IPS-18c (cell line): ENCODE data around the gene METRN.

Source experiments
- H3K4me3 ChIP-seq: 2 replicates; pipeline ENCODE4 v1.7.0; 2013; ENCODE audit warnings: low read depth, mild to moderate bottlenecking, low read length, moderate library complexity; ENCODE audit not compliant: insufficient read depth
- H3K9me3 ChIP-seq: one replicate; pipeline ENCODE4 v1.6.1; 2013; ENCODE audit warnings: mild to moderate bottlenecking, low read length, moderate library complexity; ENCODE audit not compliant: control insufficient read depth, insufficient read depth

The METRN gene

GRCh38 chr16:715477-716199 is 720 bp downstream of the METRN start:
- H3K4me3 ChIP-seq: peak overlapping the region; percentile 56

GRCh38 chr16:716200-716568 is 1.3 kb downstream of the METRN start:
- peak overlapping the region; percentile 56 for H3K4me3 ChIP-seq
- no peaks in the 10 kb centered on the region for H3K9me3 ChIP-seq

More at GRCh38 chr16:715477-716199, 720 bp downstream of the METRN start:
- no peaks in the 10 kb centered on the region for H3K9me3 ChIP-seq

- Histone ChIP-seq H3K4me3 (peak overlapping the region; percentile 56), H3K9me3 (no peaks in the 10 kb centered on the region)
These were observed 1.9 kb downstream of the METRN start for GRCh38 chr16:716768-717325.

- H3K4me3 ChIP-seq: no peak overlapping the region
- no peaks in the 10 kb centered on the region for H3K9me3 ChIP-seq
These were observed 2.7 kb downstream of the METRN start for GRCh38 chr16:717450-718245.

GRCh38 chr16:718389-718788 is 3.5 kb downstream of the METRN start:
- Histone ChIP-seq H3K9me3 (no peaks in the 10 kb centered on the region), H3K4me3 (no peak overlapping the region)

- H3K4me3 ChIP-seq: no peak overlapping the region; the same call in 1 of the 2 replicates
- no peaks in the 10 kb centered on the region for H3K9me3 ChIP-seq
These were observed 4.0 kb downstream of the METRN start for GRCh38 chr16:718922-719321.

GRCh38 chr16:719815-720446 is 5.0 kb downstream of the METRN start:
- H3K9me3 ChIP-seq: no peaks in the 10 kb centered on the region
- peak overlapping the region; percentile 84; the same call in 1 of the 2 replicates for H3K4me3 ChIP-seq

GRCh38 chr16:720447-720989 is 5.6 kb downstream of the METRN start:
- H3K9me3 ChIP-seq: peaks cover 3% of the 10 kb centered on the region
- peak overlapping the region; percentile 84 for H3K4me3 ChIP-seq

- H3K9me3 ChIP-seq: peaks cover 3% of the 10 kb centered on the region
These were observed 6.3 kb downstream of the METRN start, which contains the start of gene ANTKMT for GRCh38 chr16:720990-721764. Gene ANTKMT (plus strand): TSS chr16:721146. CDS start chr16:721275, 129 bp downstream.

GRCh38 chr16:721765-722540 is 7.0 kb downstream of the METRN start:
- Histone ChIP-seq H3K9me3 (peaks cover 3% of the 10 kb centered on the region), H3K4me3 (peak overlapping the region; percentile 84; the same call in 1 of the 2 replicates)

More at GRCh38 chr16:720990-721764, 6.3 kb downstream of the METRN start, which contains the start of gene ANTKMT:
- peak within 1 kb of the TSS; percentile 84 for H3K4me3 ChIP-seq

- Histone ChIP-seq H3K4me3 (no peak overlapping the region), H3K9me3 (peaks cover 3% of the 10 kb centered on the region)
These were observed 8.1 kb downstream of the METRN start for GRCh38 chr16:722835-723633.

- Histone ChIP-seq H3K4me3 (no peak overlapping the region), H3K9me3 (peaks cover 3% of the 10 kb centered on the region)
These were observed 8.8 kb downstream of the METRN start for GRCh38 chr16:723695-724094.

- H3K4me3 ChIP-seq: no peak overlapping the region
- peaks cover 3% of the 10 kb centered on the region for H3K9me3 ChIP-seq
These were observed 9.5 kb downstream of the METRN start for GRCh38 chr16:724188-725040.

GRCh38 chr16:725041-725376 is 10.1 kb downstream of the METRN start:
- H3K4me3 ChIP-seq: no peak overlapping the region

More at GRCh38 chr16:725041-725376, 10.1 kb downstream of the METRN start:
- peaks cover 3% of the 10 kb centered on the region for H3K9me3 ChIP-seq
